WTC11 (cell line): ENCODE results near the gene CTCFL.

Experiments used
- ATF3 ChIP-seq: sonication (generic); formaldehyde crosslinking; conservative IDR thresholded peaks from 2 replicates; pipeline ENCODE4 v1.8.1; 2022; ENCODE audit warnings: mild to moderate bottlenecking, missing genetic modification reagents
- CTCF ChIP-seq: fragments of 200-600 bp; IDR thresholded peaks from 2 replicates; pipeline ENCODE4 v1.8.0; 2022; ENCODE audit warnings: antibody characterized with exemption
- EMX1 ChIP-seq: fragments of 250-450 bp; sonication (Bioruptor Pico); IDR thresholded peaks from 2 replicates; pipeline ENCODE4 v1.8.0; 2021; ENCODE audit warnings: mild to moderate bottlenecking
- PRRX2 ChIP-seq: fragments of 250-450 bp; sonication (Bioruptor Pico); IDR thresholded peaks from 2 replicates; pipeline ENCODE4 v1.8.0; 2021; ENCODE audit warnings: mild to moderate bottlenecking
- TEAD1 ChIP-seq: sonication (generic); formaldehyde crosslinking; IDR thresholded peaks from 2 replicates; pipeline ENCODE4 v1.8.0; 2022; ENCODE audit warnings: mild to moderate bottlenecking, missing genetic modification reagents
- TF ChIP-seq, protein P1 (sequence below): sonication (generic); formaldehyde crosslinking; IDR thresholded peaks from 2 replicates; pipeline ENCODE4 v1.8.1; 2022; ENCODE audit warnings: low read depth, missing genetic modification reagents, borderline replicate concordance
- TF ChIP-seq, protein P2 (sequence below): sonication (generic); formaldehyde crosslinking; IDR thresholded peaks from 2 replicates; pipeline ENCODE4 v1.8.0; 2022; ENCODE audit warnings: mild to moderate bottlenecking, missing genetic modification reagents

GRCh38 chr20:57566399-57566798, 41.5 kb upstream of the CTCFL start:
- TF ChIP-seq EMX1 (no peak), ATF3 (CRISPR knock-in tag) (no peak), CTCF (no peak), TEAD1 (CRISPR knock-in tag) (no peak), PRRX2 (CRISPR knock-in tag) (no peak)
- TF ChIP-seq, protein P1, sequence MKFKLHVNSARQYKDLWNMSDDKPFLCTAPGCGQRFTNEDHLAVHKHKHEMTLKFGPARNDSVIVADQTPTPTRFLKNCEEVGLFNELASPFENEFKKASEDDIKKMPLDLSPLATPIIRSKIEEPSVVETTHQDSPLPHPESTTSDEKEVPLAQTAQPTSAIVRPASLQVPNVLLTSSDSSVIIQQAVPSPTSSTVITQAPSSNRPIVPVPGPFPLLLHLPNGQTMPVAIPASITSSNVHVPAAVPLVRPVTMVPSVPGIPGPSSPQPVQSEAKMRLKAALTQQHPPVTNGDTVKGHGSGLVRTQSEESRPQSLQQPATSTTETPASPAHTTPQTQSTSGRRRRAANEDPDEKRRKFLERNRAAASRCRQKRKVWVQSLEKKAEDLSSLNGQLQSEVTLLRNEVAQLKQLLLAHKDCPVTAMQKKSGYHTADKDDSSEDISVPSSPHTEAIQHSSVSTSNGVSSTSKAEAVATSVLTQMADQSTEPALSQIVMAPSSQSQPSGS (CRISPR knock-in tag), result no peak
- TF ChIP-seq, protein P2, sequence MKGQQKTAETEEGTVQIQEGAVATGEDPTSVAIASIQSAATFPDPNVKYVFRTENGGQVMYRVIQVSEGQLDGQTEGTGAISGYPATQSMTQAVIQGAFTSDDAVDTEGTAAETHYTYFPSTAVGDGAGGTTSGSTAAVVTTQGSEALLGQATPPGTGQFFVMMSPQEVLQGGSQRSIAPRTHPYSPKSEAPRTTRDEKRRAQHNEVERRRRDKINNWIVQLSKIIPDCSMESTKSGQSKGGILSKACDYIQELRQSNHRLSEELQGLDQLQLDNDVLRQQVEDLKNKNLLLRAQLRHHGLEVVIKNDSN (CRISPR knock-in tag), result no peak
